HCT116 (cell line): ENCODE data around the gene SLC6A18. TPM values are rescaled to one million over a fixed set of nuclear protein-coding genes. Genes with fewer than 3 reads are reported as not detected.

ENCODE experiments used
- ATAC-seq: fragments of 200-7000 bp; cut with Tn5 transposase; 2 replicates; pipeline ENCODE4 v1.9.1; 2020; ENCODE audit warnings: mild to moderate bottlenecking, moderate library complexity
- BruUV-seq: library from RNA; stranded (reverse); fragments of 400-500 nt; replicated peaks from 2 replicates; lab custom pipeline; 2021; lab: Mats Ljungman, UMichigan
- CTCF ChIA-PET: fragments of 300-600 bp; sonication (Branson Sonifier 250); formaldehyde crosslinking; loops from one replicate; lab custom pipeline; 2021; ENCODE audit warnings: antibody characterized with exemption; lab: Charles Lee
- POLR2A ChIA-PET: fragments of 300-600, 350-600 bp; sonication (Branson Sonifier 250); formaldehyde crosslinking; loops from one replicate; lab custom pipeline; 2021; ENCODE audit warnings: antibody characterized with exemption; lab: Charles Lee
- RAD21 ChIA-PET, 2 experiments: fragments of 300-600 bp; sonication (Branson Sonifier 250); formaldehyde crosslinking; loops; one replicate each; lab custom pipeline; 2023; ENCODE audit warnings: low total read pairs in 2 of 2; ENCODE audit not compliant: uncharacterized antibody in 2 of 2, unreplicated experiment in 2 of 2, low non-redundant PET in 1 of 2; lab: Charles Lee
- DNase-seq: peaks from one replicate; pipeline ENCODE4 v3.0.0-alpha.2; 2010; ENCODE audit warnings: low read depth, low spot score
- H2AFZ ChIP-seq: fragments of 200-600 bp; shearing (Covaris generic), sonication (generic); 2 replicates; pipeline ENCODE4 v1.6.1; 2017; ENCODE audit warnings: low read depth, mixed run types, mixed read lengths, antibody characterized with exemption, low read length; ENCODE audit not compliant: poor library complexity, severe bottlenecking
- H3K27ac ChIP-seq: 2 replicates; pipeline ENCODE4 v1.5.1; 2012; ENCODE audit warnings: low read depth, low read length
- H3K27me3 ChIP-seq: fragments of 200-600 bp; sonication (generic); 2 replicates; pipeline ENCODE4 v1.6.1; 2016; ENCODE audit warnings: mixed run types, low read length, mixed read lengths; ENCODE audit not compliant: insufficient read depth
- H3K36me3 ChIP-seq, 2 experiments: fragments of 200-500 bp in 1 of 2; fragments of 200-600 bp in 1 of 2; sonication (Bioruptor generic) in 1 of 2; sonication (generic) in 1 of 2; 2 replicates each; pipeline versions ENCODE4 v1.5.1 to v1.6.1; 2014 to 2016; ENCODE audit warnings: low read length in 2 of 2, inconsistent platforms in 1 of 2, mixed read lengths in 1 of 2, mixed run types in 1 of 2; ENCODE audit not compliant: insufficient read depth in 2 of 2, control insufficient read depth in 1 of 2
- H3K4me1 ChIP-seq, 2 experiments: fragments of 200-600 bp in 1 of 2; sonication (generic) in 1 of 2; 2 replicates each; pipeline versions ENCODE4 v1.5.1 to v1.6.1; 2012 to 2017; ENCODE audit warnings: low read length in 2 of 2, inconsistent platforms in 1 of 2, mild to moderate bottlenecking in 1 of 2, mixed read lengths in 1 of 2, mixed run types in 1 of 2, moderate library complexity in 1 of 2; ENCODE audit not compliant: insufficient read depth in 2 of 2, control insufficient read depth in 1 of 2
- H3K4me2 ChIP-seq: fragments of 200-600 bp; sonication (generic); 2 replicates; pipeline ENCODE4 v1.6.1; 2017; ENCODE audit warnings: mixed run types, low read length, mixed read lengths
- H3K4me3 ChIP-seq, 2 experiments: fragments of 200-600 bp in 1 of 2; sonication (generic) in 1 of 2; replicated peaks in 1 of 2; 2 replicates each; pipeline ENCODE4 v1.5.1; 2011 to 2016; ENCODE audit warnings: low read length in 2 of 2, control low read depth in 1 of 2, low read depth in 1 of 2, mild to moderate bottlenecking in 1 of 2, mixed read lengths in 1 of 2, mixed run types in 1 of 2
- H3K79me2 ChIP-seq: fragments of 200-600 bp; sonication (generic); 2 replicates; pipeline ENCODE4 v1.6.1; 2017; ENCODE audit warnings: mild to moderate bottlenecking, mixed run types, low read length, moderate library complexity, mixed read lengths; ENCODE audit not compliant: insufficient read depth
- H3K9ac ChIP-seq: fragments of 200-600 bp; sonication (generic); 2 replicates; pipeline ENCODE4 v1.6.1; 2016; ENCODE audit warnings: low read length, mixed read lengths
- H3K9me2 ChIP-seq: fragments of 200-600 bp; sonication (generic), shearing (Covaris generic); 2 replicates; pipeline ENCODE4 v1.6.1; 2017; ENCODE audit warnings: mixed run types, mild to moderate bottlenecking, moderate library complexity; ENCODE audit not compliant: insufficient read depth
- H3K9me3 ChIP-seq, 2 experiments: fragments of 200-500 bp in 1 of 2; fragments of 200-600 bp in 1 of 2; sonication (Bioruptor generic) in 1 of 2; sonication (generic) in 1 of 2; 2 replicates each; pipeline ENCODE4 v1.6.1; 2014 to 2017; ENCODE audit warnings: low read length in 2 of 2, mixed read lengths in 2 of 2, inconsistent platforms in 1 of 2, low read depth in 1 of 2, mild to moderate bottlenecking in 1 of 2, mixed run types in 1 of 2, moderate library complexity in 1 of 2; ENCODE audit not compliant: control insufficient read depth in 1 of 2, insufficient read depth in 1 of 2
- H4K20me1 ChIP-seq: fragments of 200-600 bp; sonication (generic), shearing (Covaris generic); 2 replicates; pipeline ENCODE4 v1.6.1; 2017; ENCODE audit warnings: mixed run types, mild to moderate bottlenecking, moderate library complexity; ENCODE audit not compliant: insufficient read depth
- CBX3 ChIP-seq: IDR thresholded peaks from 2 replicates; pipeline ENCODE4 v1.6.1; 2012; ENCODE audit warnings: low read depth
- CEBPB ChIP-seq: IDR thresholded peaks from 2 replicates; pipeline ENCODE4 v1.6.1; 2012; ENCODE audit warnings: low read depth
- EGR1 ChIP-seq: IDR thresholded peaks from 2 replicates; pipeline ENCODE4 v1.6.1; 2012; ENCODE audit warnings: low read depth
- ELF1 ChIP-seq: IDR thresholded peaks from 2 replicates; pipeline ENCODE4 v1.6.1; 2012; ENCODE audit warnings: low read depth, borderline replicate concordance
- EZH2 ChIP-seq: fragments of 200-600 bp; sonication (generic); IDR thresholded peaks from 2 replicates; pipeline ENCODE4 v1.6.1; 2017; ENCODE audit warnings: antibody characterized with exemption, mixed run types
- FOSL1 ChIP-seq: IDR thresholded peaks from 2 replicates; pipeline ENCODE4 v1.6.1; 2012; ENCODE audit warnings: low read depth
- JUND ChIP-seq: IDR thresholded peaks from 2 replicates; pipeline ENCODE4 v1.6.1; 2012
- POLR2A ChIP-seq: IDR thresholded peaks from 2 replicates; pipeline ENCODE4 v1.7.0; 2011; ENCODE audit warnings: borderline replicate concordance; ENCODE audit not compliant: insufficient read depth, insufficient read length; ENCODE audit errors: extremely low read depth
- POLR2AphosphoS5 ChIP-seq: IDR thresholded peaks from 2 replicates; pipeline ENCODE4 v1.6.1; 2011; ENCODE audit warnings: mild to moderate bottlenecking, low read depth, low read length, moderate library complexity
- SIN3A ChIP-seq: IDR thresholded peaks from 2 replicates; pipeline ENCODE4 v1.6.1; 2012; ENCODE audit warnings: low read depth
- SP1 ChIP-seq: IDR thresholded peaks from 2 replicates; pipeline ENCODE4 v1.6.1; 2012; ENCODE audit warnings: low read depth
- SRF ChIP-seq: IDR thresholded peaks from 2 replicates; pipeline ENCODE4 v1.6.1; 2012; ENCODE audit warnings: low read depth
- YY1 ChIP-seq: IDR thresholded peaks from 2 replicates; pipeline ENCODE4 v1.6.1; 2011; ENCODE audit warnings: low read length, low read depth, moderate library complexity, mild to moderate bottlenecking; ENCODE audit not compliant: insufficient replicate concordance; ENCODE audit errors: extremely low read depth
- intact Hi-C: fragments of 100-400 bp; cut with micrococcal nuclease; formaldehyde crosslinking; loops from 2 replicates; pipeline ENCODE4 v1.10.0; 2022
- total RNA-seq: library from RNA; stranded (reverse); gene quantifications from one replicate; pipeline ENCODE4 v1.2.1, GENCODE V29; 2021; ENCODE audit not compliant: unreplicated experiment
- TF ChIP-seq, protein P1 (sequence below): IDR thresholded peaks from 2 replicates; pipeline ENCODE4 v1.6.1; 2012
- TF ChIP-seq, protein P2 (sequence below): IDR thresholded peaks from 2 replicates; pipeline ENCODE4 v1.6.1; 2012; ENCODE audit warnings: low read depth
- TF ChIP-seq, protein P3 (sequence below): IDR thresholded peaks from 2 replicates; pipeline ENCODE4 v1.6.1; 2011; ENCODE audit warnings: mild to moderate bottlenecking, low read length, moderate library complexity; ENCODE audit not compliant: insufficient replicate concordance; ENCODE audit errors: extremely low read depth
- TF ChIP-seq, protein P4 (sequence below), 3 experiments: fragments of 200-600 bp in 1 of 3; sonication (generic) in 1 of 3; IDR thresholded peaks in 2 of 3; conservative IDR thresholded peaks in 1 of 3; 2 replicates each; pipeline ENCODE4 v1.5.1; 2012 to 2017; ENCODE audit warnings: low read depth in 2 of 3, low read length in 2 of 3, antibody characterized with exemption in 1 of 3, borderline replicate concordance in 1 of 3, control low read depth in 1 of 3, mild to moderate bottlenecking in 1 of 3, mixed read lengths in 1 of 3, mixed run types in 1 of 3, moderate library complexity in 1 of 3; ENCODE audit not compliant: insufficient read depth in 1 of 3

SLC6A18 gene
- total RNA-seq, 1 experiment from 2014 or later, result not detected

DNA sequence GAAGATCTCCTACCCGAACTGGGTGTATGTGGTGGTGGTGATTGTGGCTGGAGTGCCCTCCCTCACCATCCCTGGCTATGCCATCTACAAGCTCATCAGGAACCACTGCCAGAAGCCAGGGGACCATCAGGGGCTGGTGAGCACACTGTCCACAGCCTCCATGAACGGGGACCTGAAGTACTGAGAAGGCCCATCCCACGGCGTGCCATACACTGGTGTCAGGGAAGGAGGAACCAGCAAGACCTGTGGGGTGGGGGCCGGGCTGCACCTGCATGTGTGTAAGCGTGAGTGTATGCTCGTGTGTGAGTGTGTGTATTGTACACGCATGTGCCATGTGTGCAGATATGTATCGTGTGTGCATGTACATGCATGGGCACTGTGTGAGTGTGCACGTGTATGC is 3.5 kb upstream of the SLC6A18 start:
- no peak for DNase-seq
- CTCF ChIA-PET, result no interaction called here

More for the DNA sequence above, 3.5 kb upstream of the SLC6A18 start:
- H4K20me1 ChIP-seq, result no peaks in the 10 kb centered on the region
- no peak overlapping the region for H3K4me2 ChIP-seq
- no peaks in the 10 kb centered on the region for H3K27me3 ChIP-seq
- POLR2A ChIA-PET, result no interaction called here
- H3K27ac ChIP-seq, result no peak overlapping the region
- RAD21 ChIA-PET, result no interaction called here
- intact Hi-C loops, result no loop called here
- TF ChIP-seq JUND (no peak), CBX3 (no peak), YY1 (no peak), FOSL1 (no peak), SRF (no peak), EZH2 (no peak), CEBPB (no peak), POLR2A (no peak), SP1 (no peak), POLR2AphosphoS5 (no peak), EGR1 (no peak), ELF1 (no peak), SIN3A (no peak)
- TF ChIP-seq, protein P1, sequence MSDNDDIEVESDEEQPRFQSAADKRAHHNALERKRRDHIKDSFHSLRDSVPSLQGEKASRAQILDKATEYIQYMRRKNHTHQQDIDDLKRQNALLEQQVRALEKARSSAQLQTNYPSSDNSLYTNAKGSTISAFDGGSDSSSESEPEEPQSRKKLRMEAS, result no peak
- TF ChIP-seq, protein P2, sequence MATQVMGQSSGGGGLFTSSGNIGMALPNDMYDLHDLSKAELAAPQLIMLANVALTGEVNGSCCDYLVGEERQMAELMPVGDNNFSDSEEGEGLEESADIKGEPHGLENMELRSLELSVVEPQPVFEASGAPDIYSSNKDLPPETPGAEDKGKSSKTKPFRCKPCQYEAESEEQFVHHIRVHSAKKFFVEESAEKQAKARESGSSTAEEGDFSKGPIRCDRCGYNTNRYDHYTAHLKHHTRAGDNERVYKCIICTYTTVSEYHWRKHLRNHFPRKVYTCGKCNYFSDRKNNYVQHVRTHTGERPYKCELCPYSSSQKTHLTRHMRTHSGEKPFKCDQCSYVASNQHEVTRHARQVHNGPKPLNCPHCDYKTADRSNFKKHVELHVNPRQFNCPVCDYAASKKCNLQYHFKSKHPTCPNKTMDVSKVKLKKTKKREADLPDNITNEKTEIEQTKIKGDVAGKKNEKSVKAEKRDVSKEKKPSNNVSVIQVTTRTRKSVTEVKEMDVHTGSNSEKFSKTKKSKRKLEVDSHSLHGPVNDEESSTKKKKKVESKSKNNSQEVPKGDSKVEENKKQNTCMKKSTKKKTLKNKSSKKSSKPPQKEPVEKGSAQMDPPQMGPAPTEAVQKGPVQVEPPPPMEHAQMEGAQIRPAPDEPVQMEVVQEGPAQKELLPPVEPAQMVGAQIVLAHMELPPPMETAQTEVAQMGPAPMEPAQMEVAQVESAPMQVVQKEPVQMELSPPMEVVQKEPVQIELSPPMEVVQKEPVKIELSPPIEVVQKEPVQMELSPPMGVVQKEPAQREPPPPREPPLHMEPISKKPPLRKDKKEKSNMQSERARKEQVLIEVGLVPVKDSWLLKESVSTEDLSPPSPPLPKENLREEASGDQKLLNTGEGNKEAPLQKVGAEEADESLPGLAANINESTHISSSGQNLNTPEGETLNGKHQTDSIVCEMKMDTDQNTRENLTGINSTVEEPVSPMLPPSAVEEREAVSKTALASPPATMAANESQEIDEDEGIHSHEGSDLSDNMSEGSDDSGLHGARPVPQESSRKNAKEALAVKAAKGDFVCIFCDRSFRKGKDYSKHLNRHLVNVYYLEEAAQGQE, result no peak
- TF ChIP-seq, protein P3, sequence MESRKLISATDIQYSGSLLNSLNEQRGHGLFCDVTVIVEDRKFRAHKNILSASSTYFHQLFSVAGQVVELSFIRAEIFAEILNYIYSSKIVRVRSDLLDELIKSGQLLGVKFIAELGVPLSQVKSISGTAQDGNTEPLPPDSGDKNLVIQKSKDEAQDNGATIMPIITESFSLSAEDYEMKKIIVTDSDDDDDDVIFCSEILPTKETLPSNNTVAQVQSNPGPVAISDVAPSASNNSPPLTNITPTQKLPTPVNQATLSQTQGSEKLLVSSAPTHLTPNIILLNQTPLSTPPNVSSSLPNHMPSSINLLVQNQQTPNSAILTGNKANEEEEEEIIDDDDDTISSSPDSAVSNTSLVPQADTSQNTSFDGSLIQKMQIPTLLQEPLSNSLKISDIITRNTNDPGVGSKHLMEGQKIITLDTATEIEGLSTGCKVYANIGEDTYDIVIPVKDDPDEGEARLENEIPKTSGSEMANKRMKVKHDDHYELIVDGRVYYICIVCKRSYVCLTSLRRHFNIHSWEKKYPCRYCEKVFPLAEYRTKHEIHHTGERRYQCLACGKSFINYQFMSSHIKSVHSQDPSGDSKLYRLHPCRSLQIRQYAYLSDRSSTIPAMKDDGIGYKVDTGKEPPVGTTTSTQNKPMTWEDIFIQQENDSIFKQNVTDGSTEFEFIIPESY, result no peak
- TF ChIP-seq, protein P4, sequence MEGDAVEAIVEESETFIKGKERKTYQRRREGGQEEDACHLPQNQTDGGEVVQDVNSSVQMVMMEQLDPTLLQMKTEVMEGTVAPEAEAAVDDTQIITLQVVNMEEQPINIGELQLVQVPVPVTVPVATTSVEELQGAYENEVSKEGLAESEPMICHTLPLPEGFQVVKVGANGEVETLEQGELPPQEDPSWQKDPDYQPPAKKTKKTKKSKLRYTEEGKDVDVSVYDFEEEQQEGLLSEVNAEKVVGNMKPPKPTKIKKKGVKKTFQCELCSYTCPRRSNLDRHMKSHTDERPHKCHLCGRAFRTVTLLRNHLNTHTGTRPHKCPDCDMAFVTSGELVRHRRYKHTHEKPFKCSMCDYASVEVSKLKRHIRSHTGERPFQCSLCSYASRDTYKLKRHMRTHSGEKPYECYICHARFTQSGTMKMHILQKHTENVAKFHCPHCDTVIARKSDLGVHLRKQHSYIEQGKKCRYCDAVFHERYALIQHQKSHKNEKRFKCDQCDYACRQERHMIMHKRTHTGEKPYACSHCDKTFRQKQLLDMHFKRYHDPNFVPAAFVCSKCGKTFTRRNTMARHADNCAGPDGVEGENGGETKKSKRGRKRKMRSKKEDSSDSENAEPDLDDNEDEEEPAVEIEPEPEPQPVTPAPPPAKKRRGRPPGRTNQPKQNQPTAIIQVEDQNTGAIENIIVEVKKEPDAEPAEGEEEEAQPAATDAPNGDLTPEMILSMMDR (IDR thresholded peaks at IDR 0.05 in 2 of 3, conservative IDR thresholded peaks at IDR 0.05 in 1 of 3; ENCODE audit: borderline replicate concordance in 1 of 3, insufficient read depth in 1 of 3, low read depth in 2 of 3, low read length in 2 of 3), result no peak
- H3K79me2 ChIP-seq, result no peaks in the 10 kb centered on the region
- H3K9me2 ChIP-seq, result no peaks in the 10 kb centered on the region
- H3K9ac ChIP-seq, result no peak overlapping the region
- no peak overlapping the region for H3K4me3 ChIP-seq
- no peak overlapping the region for H2AFZ ChIP-seq
- no TSS peak for BruUV-seq
- H3K36me3 ChIP-seq, result no peaks in the 10 kb centered on the region
- H3K4me1 ChIP-seq, result peaks cover 0 to 5% of the 10 kb centered on the region in 2 experiments; a peak in 1 of 4 replicates
- no peaks in the 10 kb centered on the region for H3K9me3 ChIP-seq
- no peak for ATAC-seq
